OCI-LY3 (cell line): ENCODE results near the gene ADGRD1.

Source experiments
- CTCF ChIP-seq: fragments of 200-600, 300-600 bp; sonication (generic); IDR thresholded peaks from 2 replicates; pipeline ENCODE4 v1.5.1; 2014; ENCODE audit warnings: antibody characterized with exemption, low read length, low read depth
- EZH2phosphoT487 ChIP-seq: fragments of 200-600 bp; shearing (Covaris generic); IDR thresholded peaks from 2 replicates; pipeline ENCODE4 v1.6.1; 2018; ENCODE audit warnings: antibody characterized with exemption, mixed run types, low read depth

DNA sequence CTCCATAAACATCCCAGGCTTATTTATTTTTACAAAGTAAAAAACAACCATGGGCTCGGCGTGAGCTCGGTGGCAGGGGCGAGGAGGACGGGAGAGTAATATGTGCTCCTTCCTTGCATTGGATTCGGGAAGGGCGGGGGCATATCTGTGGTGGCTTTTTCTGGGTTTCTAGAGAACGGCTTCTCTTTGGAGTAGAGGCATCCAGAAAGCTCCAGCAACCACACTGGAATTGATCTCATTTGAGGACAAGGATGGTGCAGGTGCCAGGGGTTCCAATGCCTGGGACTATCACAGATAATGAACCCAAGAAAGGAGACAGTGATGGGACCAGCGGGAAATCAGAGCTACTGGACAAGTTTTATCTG, 18.9 kb downstream of the ADGRD1 start:
- no peak for TF ChIP-seq CTCF
- no peak for TF ChIP-seq EZH2phosphoT487
